ENCODE results near the gene NMNAT2. TPM values are rescaled to one million over a fixed set of nuclear protein-coding genes. Genes with fewer than 3 reads are reported as not detected.

The NMNAT2 gene
- polyA plus RNA-seq, 3 donors, result 0.22 to 0.43 TPM; not detected in 1

DNA sequence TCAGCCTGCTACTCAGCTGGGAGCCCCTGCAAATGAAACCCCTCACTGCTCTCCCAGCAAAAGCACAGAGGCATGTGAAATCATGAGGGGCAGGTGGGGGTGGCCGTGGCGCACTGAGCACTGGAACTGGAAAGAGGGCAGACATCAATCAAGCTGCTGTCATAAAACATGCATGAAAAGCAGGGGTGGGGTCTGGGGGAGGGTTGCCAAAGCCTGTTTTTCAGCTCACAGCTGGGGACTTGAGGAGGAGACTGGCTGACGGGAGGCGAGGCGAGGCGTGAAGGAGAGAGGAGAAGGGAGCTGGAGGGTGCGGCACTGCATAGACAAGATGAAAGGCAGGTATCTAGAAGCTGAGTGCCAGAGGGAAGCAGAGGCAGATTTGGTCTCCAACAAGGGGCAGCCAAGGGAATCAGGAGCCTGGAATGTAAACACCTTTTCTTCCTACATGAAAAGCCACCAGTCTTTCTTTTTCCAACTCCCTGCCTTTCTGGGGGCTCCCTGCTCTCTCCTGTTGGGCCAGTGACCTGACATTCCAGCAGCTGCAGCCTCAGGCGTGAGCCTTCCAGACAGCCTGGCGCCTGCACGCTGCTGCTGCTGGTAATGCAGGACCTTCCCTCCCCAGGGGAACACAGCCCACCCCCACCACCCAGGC is 87.0 kb downstream of the NMNAT2 start:
- peaks cover 0 to 8% (median 2%) of the 10 kb centered on the region in 7 donors for H3K9me3 Mint-ChIP-seq
- peaks cover 2% of the 10 kb centered on the region for H3K4me1 Mint-ChIP-seq
- peaks cover 31 to 51% (median 37%) of the 10 kb centered on the region in 3 donors for H3K27me3 Mint-ChIP-seq (ENCODE audit: low read depth in 3 of 3)
- Histone ChIP-seq H3K4me3 (replicated peaks in 1 of 3; ENCODE audit: low read depth in 2 of 3, low read length in 3 of 3) (no peak overlapping the region), H3K9ac (ENCODE audit: insufficient read depth, low read length, poor library complexity, severe bottlenecking) (no peak overlapping the region), H3K36me3 (replicated peaks in 1 of 2; ENCODE audit: control insufficient read depth in 1 of 2, insufficient read depth in 2 of 2, low read length in 2 of 2) (no peaks in the 10 kb centered on the region), H3K4me2 (replicated peaks; ENCODE audit: extremely low read depth, low read length, poor library complexity, severe bottlenecking) (no peak overlapping the region), H4K20me1 (ENCODE audit: insufficient read depth, low read length) (no peaks in the 10 kb centered on the region), H3K79me2 (ENCODE audit: insufficient read depth, low read length) (no peaks in the 10 kb centered on the region), H3K27ac (ENCODE audit: low read depth in 1 of 2, low read length in 2 of 2) (no peak overlapping the region), H3K4me1 (ENCODE audit: control insufficient read depth in 1 of 2, insufficient read depth in 2 of 2, low read length in 2 of 2) (no peaks in the 10 kb centered on the region), H3K27me3 (ENCODE audit: control insufficient read depth in 2 of 2, insufficient read depth in 2 of 2, low read length in 2 of 2) (peaks cover 7 to 25% of the 10 kb centered on the region in 2 donors), H3K9me3 (replicated peaks in 1 of 2; ENCODE audit: control insufficient read depth in 1 of 2, insufficient read depth in 1 of 2, low read length in 2 of 2) (no peaks in the 10 kb centered on the region), H2AFZ (ENCODE audit: insufficient read depth, low read depth, low read length, poor library complexity, severe bottlenecking) (no peak overlapping the region)
- no peaks in the 10 kb centered on the region for H3K36me3 Mint-ChIP-seq
- DNase-seq, result no peak
- TF ChIP-seq, protein P1, sequence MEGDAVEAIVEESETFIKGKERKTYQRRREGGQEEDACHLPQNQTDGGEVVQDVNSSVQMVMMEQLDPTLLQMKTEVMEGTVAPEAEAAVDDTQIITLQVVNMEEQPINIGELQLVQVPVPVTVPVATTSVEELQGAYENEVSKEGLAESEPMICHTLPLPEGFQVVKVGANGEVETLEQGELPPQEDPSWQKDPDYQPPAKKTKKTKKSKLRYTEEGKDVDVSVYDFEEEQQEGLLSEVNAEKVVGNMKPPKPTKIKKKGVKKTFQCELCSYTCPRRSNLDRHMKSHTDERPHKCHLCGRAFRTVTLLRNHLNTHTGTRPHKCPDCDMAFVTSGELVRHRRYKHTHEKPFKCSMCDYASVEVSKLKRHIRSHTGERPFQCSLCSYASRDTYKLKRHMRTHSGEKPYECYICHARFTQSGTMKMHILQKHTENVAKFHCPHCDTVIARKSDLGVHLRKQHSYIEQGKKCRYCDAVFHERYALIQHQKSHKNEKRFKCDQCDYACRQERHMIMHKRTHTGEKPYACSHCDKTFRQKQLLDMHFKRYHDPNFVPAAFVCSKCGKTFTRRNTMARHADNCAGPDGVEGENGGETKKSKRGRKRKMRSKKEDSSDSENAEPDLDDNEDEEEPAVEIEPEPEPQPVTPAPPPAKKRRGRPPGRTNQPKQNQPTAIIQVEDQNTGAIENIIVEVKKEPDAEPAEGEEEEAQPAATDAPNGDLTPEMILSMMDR (IDR thresholded peaks at IDR 0.05), result no peak
- intact Hi-C loops (cut with micrococcal nuclease), result no loop called here
- H3K27ac Mint-ChIP-seq, result no peak overlapping the region
- H3K4me3 Mint-ChIP-seq, result peak overlapping the region in 1 of 2 donors; percentile 47
- 38% methylated on average over 9 of the region's 10 CpGs for WGBS (ENCODE audit: insufficient coverage)

DNA sequence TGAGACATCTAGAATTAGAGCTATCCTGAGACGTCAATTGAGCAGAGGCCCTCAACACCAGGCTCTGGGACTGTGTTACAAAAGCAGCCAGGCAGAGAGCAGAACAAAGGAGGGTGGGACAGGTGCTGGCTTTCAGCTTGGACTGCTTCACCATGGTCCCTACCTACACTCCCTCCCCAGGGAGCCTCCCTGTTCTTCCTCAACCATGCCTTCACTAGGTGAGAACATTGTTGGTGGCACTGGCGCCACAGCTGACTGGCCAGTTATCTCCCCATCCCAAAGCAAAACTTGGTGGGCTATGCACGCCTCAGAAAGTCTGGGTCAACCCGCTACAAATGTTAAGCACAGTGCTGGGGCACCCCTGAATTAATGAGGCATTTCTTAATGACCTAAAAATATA is 87.8 kb downstream of the NMNAT2 start:
- Histone ChIP-seq H4K20me1 (ENCODE audit: insufficient read depth, low read length) (no peaks in the 10 kb centered on the region), H3K9ac (ENCODE audit: insufficient read depth, low read length, poor library complexity, severe bottlenecking) (no peak overlapping the region), H3K4me2 (replicated peaks; ENCODE audit: extremely low read depth, low read length, poor library complexity, severe bottlenecking) (no peak overlapping the region), H3K79me2 (ENCODE audit: insufficient read depth, low read length) (no peaks in the 10 kb centered on the region), H3K27me3 (ENCODE audit: control insufficient read depth in 2 of 2, insufficient read depth in 2 of 2, low read length in 2 of 2) (peaks cover 7 to 20% of the 10 kb centered on the region in 2 donors), H3K27ac (ENCODE audit: low read depth in 1 of 2, low read length in 2 of 2) (no peak overlapping the region), H3K36me3 (replicated peaks in 1 of 2; ENCODE audit: control insufficient read depth in 1 of 2, insufficient read depth in 2 of 2, low read length in 2 of 2) (no peaks in the 10 kb centered on the region), H2AFZ (ENCODE audit: insufficient read depth, low read depth, low read length, poor library complexity, severe bottlenecking) (no peak overlapping the region), H3K4me1 (ENCODE audit: control insufficient read depth in 1 of 2, insufficient read depth in 2 of 2, low read length in 2 of 2) (no peaks in the 10 kb centered on the region), H3K9me3 (replicated peaks in 1 of 2; ENCODE audit: control insufficient read depth in 1 of 2, insufficient read depth in 1 of 2, low read length in 2 of 2) (no peaks in the 10 kb centered on the region), H3K4me3 (replicated peaks in 1 of 3; ENCODE audit: low read depth in 2 of 3, low read length in 3 of 3) (no peak overlapping the region)
- peaks cover 2% of the 10 kb centered on the region for H3K4me1 Mint-ChIP-seq
- TF ChIP-seq, protein P1 (IDR thresholded peaks at IDR 0.05), result no peak
- intact Hi-C loops (cut with micrococcal nuclease), result no loop called here
- 67% methylated on average over 1 of the region's 4 CpGs for WGBS (ENCODE audit: insufficient coverage)
- no peak overlapping the region for H3K4me3 Mint-ChIP-seq
- H3K36me3 Mint-ChIP-seq, result no peaks in the 10 kb centered on the region
- H3K9me3 Mint-ChIP-seq, result peaks cover 0 to 8% (median 2%) of the 10 kb centered on the region in 7 donors
- peaks cover 31 to 48% (median 39%) of the 10 kb centered on the region in 3 donors for H3K27me3 Mint-ChIP-seq (ENCODE audit: low read depth in 3 of 3)
- no peak overlapping the region for H3K27ac Mint-ChIP-seq
- no peak for DNase-seq

All from CD14-positive monocyte (primary cell).